Endothelial cell of hepatic sinusoid (primary cell): ENCODE data around the gene LIMCH1.

Experiments used
- in situ Hi-C: cut with HindIII; loops from 2 replicates; pipeline ENCODE4 v1.10.0; 2017; ENCODE audit warnings: low sequenced_read_pairs

LIMCH1 gene

DNA sequence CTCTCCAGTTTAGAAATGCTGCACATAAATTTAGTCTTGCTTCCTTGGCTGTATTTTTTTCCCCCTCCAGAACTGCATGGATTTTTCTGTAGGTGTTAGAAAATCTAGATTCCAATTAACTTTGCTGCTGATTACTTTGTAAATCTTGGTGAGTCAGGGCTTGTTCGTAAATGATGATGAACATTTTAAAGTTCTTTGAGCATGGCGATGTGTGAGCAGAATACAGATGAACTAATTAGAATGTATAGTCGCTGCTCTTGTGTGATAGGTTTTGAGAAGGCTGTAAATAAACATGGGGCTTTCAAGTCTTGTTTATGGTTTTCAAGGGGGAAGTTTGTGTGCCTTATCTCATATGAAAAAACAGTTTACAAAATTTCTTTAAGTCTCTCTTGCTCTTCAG is 23.3 kb downstream of the LIMCH1 start:
- in situ Hi-C loops = no loop called here

DNA sequence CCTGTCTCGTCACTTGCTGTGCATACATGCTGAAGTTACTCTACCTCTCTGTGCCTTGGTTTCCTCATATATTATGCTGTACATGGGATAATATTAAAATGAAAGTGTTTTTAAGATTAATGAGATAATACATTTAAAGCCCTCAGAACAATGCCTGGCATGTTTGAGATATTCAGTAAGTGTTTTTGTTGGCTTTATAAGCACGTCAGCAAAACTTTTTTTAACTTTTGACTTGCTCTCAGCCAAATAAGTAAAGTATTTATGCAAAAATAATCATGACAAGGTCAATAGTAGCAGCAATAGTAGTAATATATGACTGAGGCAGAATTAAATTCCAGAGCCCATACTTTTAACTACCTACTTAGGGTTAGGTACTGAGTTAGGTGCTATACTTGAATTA is 29.2 kb downstream of the LIMCH1 start:
- in situ Hi-C loops = no loop called here

- in situ Hi-C loops = no loop called here
Measured at GRCh38 chr4:41568363-41568762, 30.4 kb downstream of the LIMCH1 start.

GRCh38 chr4:41569961-41570360 is 32.0 kb downstream of the LIMCH1 start:
- in situ Hi-C loops = no loop called here

DNA sequence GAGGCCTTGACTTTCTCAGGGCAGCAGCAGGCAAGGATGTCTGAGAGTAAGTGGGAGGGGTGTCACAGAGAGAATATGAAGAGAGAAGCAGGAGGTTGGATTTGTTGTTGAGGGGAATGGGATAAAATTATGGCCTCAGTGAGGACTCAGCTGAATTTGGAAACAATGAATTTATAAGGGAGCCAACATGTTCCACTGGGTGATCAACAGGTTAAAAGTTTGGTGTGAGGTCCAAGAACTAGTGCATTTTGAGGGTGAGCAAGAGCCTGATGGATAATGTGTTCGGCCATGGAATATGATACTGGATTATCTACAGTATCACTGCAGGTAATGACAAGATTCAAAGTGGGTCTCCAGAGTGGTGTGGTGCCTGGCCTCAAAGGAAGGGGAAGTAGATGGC is 33.5 kb downstream of the LIMCH1 start:
- in situ Hi-C loops = no loop called here

GRCh38 chr4:41572516-41572915 is 34.6 kb downstream of the LIMCH1 start:
- in situ Hi-C loops = no loop called here

GRCh38 chr4:41572956-41573355 is 35.0 kb downstream of the LIMCH1 start:
- in situ Hi-C loops = no loop called here

GRCh38 chr4:41573502-41574001 is 35.6 kb downstream of the LIMCH1 start:
- in situ Hi-C loops = no loop called here

DNA sequence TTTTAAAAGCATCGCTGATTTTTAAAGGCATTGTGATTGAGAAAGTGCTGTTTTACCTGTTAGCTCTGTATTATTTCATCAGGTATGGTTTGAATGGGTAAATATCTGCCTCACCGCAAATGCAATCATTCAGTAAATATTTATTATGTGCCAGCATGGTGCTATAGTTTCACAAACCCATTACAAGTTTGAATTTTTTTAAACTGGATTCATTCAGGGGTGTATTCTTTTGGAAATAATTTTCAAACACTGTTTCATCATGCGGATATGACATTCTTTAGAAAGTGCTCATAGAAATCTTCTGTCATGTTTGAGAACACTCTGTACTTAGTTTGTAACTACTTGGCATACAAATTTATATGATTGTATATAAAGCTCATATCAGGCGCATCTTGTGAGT is 37.2 kb downstream of the LIMCH1 start:
- in situ Hi-C loops = no loop called here

- in situ Hi-C loops = no loop called here
Measured at GRCh38 chr4:41575665-41576064, 37.7 kb downstream of the LIMCH1 start.

- in situ Hi-C loops = no loop called here
Measured at GRCh38 chr4:41579043-41579442, 41.1 kb downstream of the LIMCH1 start.

DNA sequence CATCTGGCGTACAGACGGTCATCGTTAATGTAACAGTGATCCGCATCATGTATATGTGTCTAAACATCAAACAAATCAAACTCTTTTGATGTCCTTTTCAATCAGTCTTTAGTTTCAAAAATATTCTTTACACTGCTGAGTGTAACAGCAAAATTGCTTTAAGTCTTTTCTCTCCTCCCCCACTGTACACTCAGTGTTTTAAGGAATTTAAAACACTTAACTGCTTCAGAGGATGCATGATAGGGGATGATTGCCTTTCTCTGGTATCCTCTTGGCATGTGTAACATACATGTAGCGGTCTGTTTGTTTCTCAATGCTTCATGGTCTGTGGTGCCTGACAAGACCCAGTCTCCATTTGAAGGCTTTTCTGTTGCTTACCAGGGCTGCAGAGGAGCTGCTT is 41.6 kb downstream of the LIMCH1 start:
- in situ Hi-C loops = no loop called here

- in situ Hi-C loops = no loop called here
Measured at GRCh38 chr4:41580007-41580406, 42.0 kb downstream of the LIMCH1 start.

DNA sequence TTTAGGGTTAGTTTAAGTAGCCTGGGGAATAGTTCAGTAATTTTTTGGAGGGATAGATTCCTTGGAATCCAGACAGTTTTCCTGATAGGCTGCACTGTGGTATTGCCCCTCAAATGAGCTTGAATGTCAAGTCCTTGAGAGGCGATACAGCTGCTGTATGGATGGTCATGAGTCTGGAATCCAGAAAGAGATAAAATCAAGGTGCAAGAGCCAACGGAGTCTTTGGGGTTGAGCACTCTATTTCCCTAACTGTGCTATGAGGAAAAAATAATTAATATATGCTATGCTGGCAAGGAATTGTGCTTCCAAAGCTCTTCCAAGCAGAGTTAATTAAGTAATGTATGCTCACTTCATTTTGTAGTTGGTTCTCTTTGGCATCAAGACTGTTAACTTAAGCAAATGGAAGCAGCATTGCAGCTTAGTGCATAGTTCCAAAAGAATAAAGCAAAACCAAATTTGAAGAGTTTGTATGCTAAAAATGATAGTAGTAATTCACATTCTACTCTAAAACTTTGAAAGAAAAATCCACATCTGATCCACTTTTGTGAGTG is 48.8 kb downstream of the LIMCH1 start:
- in situ Hi-C loops = no loop called here

DNA sequence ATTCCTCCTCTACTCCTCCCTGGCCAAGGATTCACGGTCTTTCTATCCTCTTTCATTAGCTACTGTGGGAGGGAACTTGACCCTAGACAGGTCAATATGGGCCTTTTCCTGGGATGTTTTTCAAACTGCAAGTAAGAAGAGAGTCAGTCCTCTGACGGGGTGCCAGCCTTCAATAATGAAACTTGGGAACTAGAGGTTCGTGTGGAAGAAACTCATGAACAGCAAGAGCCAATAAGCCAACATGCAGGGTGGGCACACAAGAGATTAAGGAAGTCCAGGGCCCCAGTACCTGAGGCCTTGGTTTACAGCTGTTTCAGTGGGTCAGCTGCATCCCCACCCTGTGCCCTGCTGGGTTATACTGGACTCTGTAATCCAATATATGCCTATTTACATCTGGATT is 49.3 kb downstream of the LIMCH1 start:
- in situ Hi-C loops = no loop called here

DNA sequence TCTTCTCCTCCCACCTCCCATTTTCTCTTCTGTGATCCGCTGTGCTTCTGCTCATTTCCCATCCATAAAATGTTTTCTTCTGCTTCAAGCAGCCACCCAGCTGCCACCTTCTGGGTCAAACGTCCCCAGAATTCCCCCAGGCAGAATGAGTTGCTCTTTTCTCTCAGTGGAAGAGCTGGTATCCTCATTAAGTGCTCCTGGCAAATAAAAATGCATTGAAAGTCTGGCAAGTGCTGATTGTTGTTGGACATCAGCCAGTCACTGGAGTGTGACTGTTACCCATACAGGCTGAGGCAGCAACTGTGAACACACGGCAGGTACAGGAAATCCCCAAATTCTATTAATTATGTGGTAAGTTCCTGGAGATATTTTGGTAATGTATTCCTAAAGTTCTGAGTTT is 52.6 kb downstream of the LIMCH1 start:
- in situ Hi-C loops = no loop called here

- in situ Hi-C loops = no loop called here
Measured at GRCh38 chr4:41594432-41594831, 56.5 kb downstream of the LIMCH1 start.

DNA sequence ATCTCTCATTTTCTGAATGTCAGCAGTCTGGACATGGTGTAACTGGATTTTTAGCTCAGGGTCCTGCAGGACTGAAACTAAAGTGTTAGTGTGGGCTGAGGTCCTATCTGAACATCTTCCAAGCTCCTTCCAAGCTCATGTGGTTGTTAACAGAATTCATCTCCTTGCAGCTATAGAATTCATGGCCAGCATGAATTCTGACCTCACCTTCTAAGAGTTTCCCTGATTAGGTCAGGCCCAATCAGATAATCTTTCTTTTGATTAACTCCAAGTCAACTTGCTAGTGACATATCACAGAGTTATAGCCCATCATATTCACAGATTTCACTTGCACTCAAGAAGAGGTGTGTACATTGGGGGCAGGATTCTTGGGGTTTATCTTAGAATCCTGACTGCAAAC is 59.5 kb downstream of the LIMCH1 start:
- in situ Hi-C loops = no loop called here

DNA sequence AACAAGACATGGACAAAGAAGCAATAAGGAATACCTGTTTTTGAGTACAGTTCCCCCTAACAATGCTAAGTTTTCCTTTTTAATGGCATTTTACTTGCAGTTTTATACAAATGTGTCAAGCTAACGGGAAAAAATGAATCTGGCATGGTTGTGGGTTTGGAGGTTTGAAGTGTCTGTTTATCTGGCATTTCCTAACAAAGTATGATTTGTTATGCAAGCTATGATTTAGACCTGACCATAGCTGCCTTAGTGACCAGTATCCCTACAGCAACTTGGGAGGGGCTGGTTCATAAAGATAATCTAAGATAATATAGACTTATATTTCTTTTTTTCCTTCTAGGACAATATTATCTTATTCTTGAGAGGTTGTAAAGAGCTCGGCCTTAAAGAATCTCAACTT is 60.6 kb downstream of the LIMCH1 start:
- in situ Hi-C loops = no loop called here

- in situ Hi-C loops = no loop called here
Measured at GRCh38 chr4:41599192-41599786, 61.3 kb downstream of the LIMCH1 start.

- in situ Hi-C loops = no loop called here
Measured at GRCh38 chr4:41600243-41600912, 62.4 kb downstream of the LIMCH1 start.

GRCh38 chr4:41601025-41601424 is 63.1 kb downstream of the LIMCH1 start:
- in situ Hi-C loops = no loop called here
